IMR-90 (cell line): ENCODE measurements around the gene KCNJ13. TPM values are rescaled to one million over a fixed set of nuclear protein-coding genes. Genes with fewer than 3 reads are reported as not detected.

ENCODE experiments used
- ATAC-seq: fragments of 200-7000 bp; cut with Tn5 transposase; 2 replicates; pipeline ENCODE4 v1.9.1; 2020; ENCODE audit warnings: low read depth, mild to moderate bottlenecking, moderate library complexity
- BruUV-seq: library from RNA; stranded (reverse); fragments of 400-500 nt; replicated peaks from 2 replicates; lab custom pipeline; 2021; lab: Mats Ljungman, UMichigan
- CTCF ChIA-PET: fragments of 300-600 bp; formaldehyde crosslinking; extraction: SDS; loops from one replicate; lab custom pipeline; 2021; ENCODE audit warnings: antibody characterized with exemption; lab: Yijun Ruan, JAX
- POLR2A ChIA-PET: fragments of 300-600 bp; sonication (Branson Sonifier 250); formaldehyde crosslinking; loops from one replicate; lab custom pipeline; 2022; ENCODE audit warnings: antibody characterized with exemption; ENCODE audit not compliant: unreplicated experiment; lab: Charles Lee
- DNase-seq: peaks from one replicate; pipeline ENCODE4 v3.0.0; 2013
- H2AFZ ChIP-seq: replicated peaks from 2 replicates; pipeline ENCODE3; 2013; ENCODE audit warnings: low read length, mild to moderate bottlenecking; ENCODE audit not compliant: poor library complexity
- H2AK5ac ChIP-seq: 2 replicates; pipeline ENCODE4 v1.6.1; 2013; ENCODE audit warnings: low read depth, low read length, inconsistent platforms
- H2AK9ac ChIP-seq: replicated peaks from 2 replicates; pipeline ENCODE3; 2013; ENCODE audit warnings: mild to moderate bottlenecking, low read depth, low read length, moderate library complexity; ENCODE audit not compliant: poor library complexity
- H2BK120ac ChIP-seq: 2 replicates; pipeline ENCODE4 v1.6.1; 2013; ENCODE audit warnings: low read depth, low read length, inconsistent platforms
- H2BK15ac ChIP-seq: 3 replicates; pipeline ENCODE4 v1.6.1; 2013; ENCODE audit warnings: low read depth, low read length, inconsistent platforms
- H2BK20ac ChIP-seq: 2 replicates; pipeline ENCODE4 v1.6.1; 2013; ENCODE audit warnings: low read depth, mild to moderate bottlenecking, inconsistent platforms, low read length, moderate library complexity
- H2BK5ac ChIP-seq: 2 replicates; pipeline ENCODE4 v1.6.1; 2013; ENCODE audit warnings: mild to moderate bottlenecking, low read depth, low read length, inconsistent platforms; ENCODE audit not compliant: poor library complexity, severe bottlenecking
- H3K14ac ChIP-seq: replicated peaks from 2 replicates; pipeline ENCODE4 v1.6.1; 2013; ENCODE audit warnings: low read depth, low read length, inconsistent platforms
- H3K18ac ChIP-seq: 2 replicates; pipeline ENCODE4 v1.6.1; 2013; ENCODE audit warnings: low read depth, low read length, control low read depth
- H3K23ac ChIP-seq: 2 replicates; pipeline ENCODE4 v1.6.1; 2013; ENCODE audit warnings: low read depth, low read length, inconsistent platforms
- H3K27ac ChIP-seq: 2 replicates; pipeline ENCODE4 v1.5.1; 2013; ENCODE audit warnings: mild to moderate bottlenecking, control low read depth, low read length; ENCODE audit not compliant: insufficient read depth
- H3K27me3 ChIP-seq: 2 replicates; pipeline ENCODE4 v1.6.1; 2013; ENCODE audit warnings: low read length; ENCODE audit not compliant: control insufficient read depth, insufficient read depth
- H3K36me3 ChIP-seq: 2 replicates; pipeline ENCODE4 v1.6.1; 2013; ENCODE audit warnings: low read length, mixed read lengths; ENCODE audit not compliant: control insufficient read depth, insufficient read depth
- H3K4ac ChIP-seq: 2 replicates; pipeline ENCODE4 v1.6.1; 2013; ENCODE audit warnings: low read depth, low read length, inconsistent platforms
- H3K4me1 ChIP-seq: 2 replicates; pipeline ENCODE4 v1.6.1; 2013; ENCODE audit warnings: low read length, mixed read lengths; ENCODE audit not compliant: control insufficient read depth, insufficient read depth
- H3K4me2 ChIP-seq: 2 replicates; pipeline ENCODE4 v1.6.1; 2013; ENCODE audit warnings: low read depth, mild to moderate bottlenecking, control low read depth, low read length, moderate library complexity
- H3K4me3 ChIP-seq: 2 replicates; pipeline ENCODE4 v1.5.1; 2013; ENCODE audit warnings: low read depth, mild to moderate bottlenecking, control low read depth, low read length, moderate library complexity; ENCODE audit not compliant: insufficient read depth
- H3K56ac ChIP-seq: 2 replicates; pipeline ENCODE4 v1.6.1; 2013; ENCODE audit warnings: low read length, inconsistent platforms; ENCODE audit not compliant: insufficient read depth; ENCODE audit errors: extremely low read depth
- H3K79me1 ChIP-seq, 2 experiments: 2 replicates each; pipeline ENCODE4 v1.6.1; 2013; ENCODE audit warnings: low read length in 2 of 2, inconsistent platforms in 1 of 2, low read depth in 1 of 2
- H3K9ac ChIP-seq: 2 replicates; pipeline ENCODE4 v1.6.1; 2013; ENCODE audit warnings: low read depth, low read length, control low read depth
- H3K9me1 ChIP-seq: 2 replicates; pipeline ENCODE4 v1.6.1; 2013; ENCODE audit warnings: low read length, inconsistent platforms; ENCODE audit not compliant: insufficient read depth
- H3K9me3 ChIP-seq: 2 replicates; pipeline ENCODE4 v1.6.1; 2013; ENCODE audit warnings: low read length; ENCODE audit not compliant: control insufficient read depth, insufficient read depth
- H4K20me1 ChIP-seq: 2 replicates; pipeline ENCODE4 v1.6.1; 2013; ENCODE audit warnings: low read length, inconsistent platforms; ENCODE audit not compliant: insufficient read depth
- H4K5ac ChIP-seq: 2 replicates; pipeline ENCODE4 v1.6.1; 2013; ENCODE audit warnings: mild to moderate bottlenecking, low read depth, low read length, control low read depth
- H4K8ac ChIP-seq, 2 experiments: 2 replicates each; pipeline ENCODE4 v1.6.1; 2013; ENCODE audit warnings: low read depth in 2 of 2, low read length in 2 of 2, control low read depth in 1 of 2, inconsistent platforms in 1 of 2
- H4K91ac ChIP-seq: 2 replicates; pipeline ENCODE4 v1.6.1; 2013; ENCODE audit warnings: low read depth, low read length, inconsistent platforms; ENCODE audit not compliant: insufficient read depth
- BHLHE40 ChIP-seq: fragments of 150-350 bp; IDR thresholded peaks from 2 replicates; pipeline ENCODE4 v1.6.1; 2016; ENCODE audit warnings: mild to moderate bottlenecking, low read depth, low read length
- CEBPB ChIP-seq: IDR thresholded peaks from 2 replicates; pipeline ENCODE4 v1.6.1; 2012; ENCODE audit warnings: low read depth, low read length, improper control_type of control experiment
- CHD1 ChIP-seq: IDR thresholded peaks from 2 replicates; pipeline ENCODE4 v1.6.1; 2012; ENCODE audit warnings: low read depth, low read length, improper control_type of control experiment
- CTCF ChIP-seq: conservative IDR thresholded peaks from 2 replicates; pipeline ENCODE4 v1.5.1; 2012; ENCODE audit warnings: mild to moderate bottlenecking, low read depth, low read length, improper control_type of control experiment
- MAZ ChIP-seq: IDR thresholded peaks from 2 replicates; pipeline ENCODE4 v1.6.1; 2012; ENCODE audit warnings: low read depth, mild to moderate bottlenecking, low read length, improper control_type of control experiment, moderate library complexity, borderline replicate concordance
- MXI1 ChIP-seq: IDR thresholded peaks from 2 replicates; pipeline ENCODE4 v1.6.1; 2012; ENCODE audit warnings: low read depth, mild to moderate bottlenecking, low read length, moderate library complexity, borderline replicate concordance
- NFE2L2 ChIP-seq: fragments of 150-350 bp; IDR thresholded peaks from 2 replicates; pipeline ENCODE4 v1.6.1; 2016; ENCODE audit warnings: low read depth, mild to moderate bottlenecking, low read length
- POLR2A ChIP-seq: IDR thresholded peaks from 2 replicates; pipeline ENCODE4 v1.6.1; 2012; ENCODE audit warnings: mild to moderate bottlenecking, low read depth, low read length
- RCOR1 ChIP-seq: IDR thresholded peaks from 2 replicates; pipeline ENCODE4 v1.6.1; 2012; ENCODE audit warnings: mild to moderate bottlenecking, low read length, improper control_type of control experiment; ENCODE audit not compliant: insufficient replicate concordance
- WGBS, 2 experiments: methylation state at CpG; one replicate each; pipeline versions ENCODE4 v1.1.5 to v1.1.7; 2013; ENCODE audit warnings: missing lambda C conversion rate in 2 of 2; ENCODE audit not compliant: insufficient read length in 1 of 2; ENCODE audit errors: extremely low coverage in 2 of 2; 5-methylcytosine and 5-hydroxymethylcytosine counted together
- dilution Hi-C: fragments of 300-500 bp; cut with HindIII; formaldehyde crosslinking; loops from one replicate; pipeline ENCODE4 v1.14.3; 2018; ENCODE audit warnings: low sequenced_read_pairs; ENCODE audit not compliant: unreplicated experiment
- in situ Hi-C: fragments of 300-500 bp; cut with MboI; formaldehyde crosslinking; loops from 3 replicates; pipeline ENCODE4 v1.14.3; 2019; ENCODE audit warnings: low sequenced_read_pairs, inconsistent platforms, mixed read lengths
- intact Hi-C: fragments of 100-400 bp; cut with micrococcal nuclease; formaldehyde crosslinking; loops from 2 replicates; pipeline ENCODE4 v1.10.0; 2022
- polyA plus RNA-seq, 3 experiments: library from polyadenylated mRNA; depleted of rRNA; stranded (reverse); fragments of >200 nt; gene quantifications; 2 replicates each; pipeline ENCODE4 v1.2.3, GENCODE V29; 2012; ENCODE audit warnings: low replicate concordance in 1 of 3
- total RNA-seq: library from RNA; depleted of rRNA; stranded (reverse); fragments of >200 nt; gene quantifications from 2 replicates; pipeline ENCODE4 v1.2.3, GENCODE V29; 2012

Gene KCNJ13
- total and polyA plus RNA-seq, 2 of the 4 experiments (the other 2 are of a cell fraction), result not detected

- ChIA-PET CTCF (no interaction called here), POLR2A (no interaction called here)
- intact Hi-C loops (no loop called here), in situ Hi-C loops (no loop called here), dilution Hi-C loops (no loop called here)
- H3K9me3 ChIP-seq, result no peaks in the 10 kb centered on the region
- no peak overlapping the region for H2BK15ac ChIP-seq
- no peak overlapping the region for H2BK20ac ChIP-seq
- H4K20me1 ChIP-seq, result no peaks in the 10 kb centered on the region
- H2BK5ac ChIP-seq, result no peak overlapping the region
- ATAC-seq (no peak), DNase-seq (no peak)
- H2AK5ac ChIP-seq, result no peak overlapping the region
- WGBS, 2 experiments, result no CpG with 5 or more reads among the region's 3 CpGs
- no peak overlapping the region for H3K18ac ChIP-seq
- no peak for TF ChIP-seq CTCF
- TF ChIP-seq NFE2L2, result no peak
- TF ChIP-seq POLR2A, result no peak
- TF ChIP-seq BHLHE40, result no peak
- TF ChIP-seq MXI1, result no peak
- TF ChIP-seq RCOR1, result no peak
- no peak for TF ChIP-seq CHD1
- TF ChIP-seq MAZ, result no peak
- no peak for TF ChIP-seq CEBPB
- no peaks in the 10 kb centered on the region for H3K27me3 ChIP-seq
- H2AK9ac ChIP-seq, result no peak overlapping the region
- H3K4me3 ChIP-seq, result no peak overlapping the region
- H3K4me1 ChIP-seq, result peaks cover 2% of the 10 kb centered on the region; the same call in 1 of the 2 replicates
- H3K23ac ChIP-seq, result no peak overlapping the region
- no peak overlapping the region for H4K8ac ChIP-seq
- no peak overlapping the region for H4K91ac ChIP-seq
- peaks cover 28% of the 10 kb centered on the region for H3K36me3 ChIP-seq
- H3K9me1 ChIP-seq, result no peaks in the 10 kb centered on the region; the same call in 1 of the 2 replicates
- no peak overlapping the region for H4K5ac ChIP-seq
- H3K27ac ChIP-seq, result no peak overlapping the region
- H2BK120ac ChIP-seq, result no peak overlapping the region
- no peak overlapping the region for H3K9ac ChIP-seq
- no peak overlapping the region for H2AFZ ChIP-seq
- no TSS peak for BruUV-seq
- H3K4me2 ChIP-seq, result no peak overlapping the region
- H3K79me1 ChIP-seq, result peaks cover 0 to 5% of the 10 kb centered on the region in 2 experiments; a peak in 1 of 4 replicates
- H3K56ac ChIP-seq, result no peak overlapping the region
- no peak overlapping the region for H3K14ac ChIP-seq
- H3K4ac ChIP-seq, result no peak overlapping the region
Measured at GRCh38 chr2:232817756-232818155, 41.4 kb upstream of the KCNJ13 start.
